PC-3 (cell line): Measurements from ENCODE around the gene CBS. TPM values are rescaled to one million over a fixed set of nuclear protein-coding genes. Genes with fewer than 3 reads are reported as not detected.

Source experiments
- ATAC-seq: fragments of 200-7000 bp; cut with Tn5 transposase; 2 replicates; pipeline ENCODE4 v1.9.1; 2020; ENCODE audit warnings: mild to moderate bottlenecking, moderate library complexity
- BruUV-seq: library from RNA; stranded (reverse); fragments of 400-500 nt; replicated peaks from 2 replicates; lab custom pipeline; 2021; lab: Mats Ljungman, UMichigan
- CTCF ChIA-PET: fragments of 300-600 bp; sonication (Branson Sonifier 250); formaldehyde crosslinking; loops from one replicate; lab custom pipeline; 2022; ENCODE audit warnings: antibody characterized with exemption; lab: Charles Lee
- POLR2A ChIA-PET: fragments of 300-600 bp; sonication (Branson Sonifier 250); formaldehyde crosslinking; loops from one replicate; lab custom pipeline; 2022; ENCODE audit warnings: antibody characterized with exemption; ENCODE audit not compliant: unreplicated experiment; lab: Charles Lee
- DNase-seq: peaks from one replicate; pipeline ENCODE4 v3.0.0-alpha.2; 2015
- H2AFZ ChIP-seq: fragments of 300-600 bp; sonication (generic); 2 replicates; pipeline ENCODE4 v1.6.0; 2016; ENCODE audit warnings: antibody characterized with exemption, low read length
- H3F3A ChIP-seq: fragments of 300-600 bp; sonication (generic); one replicate; pipeline ENCODE4 v1.6.0; 2017; ENCODE audit warnings: antibody characterized with exemption, low read length, control low read depth, mild to moderate bottlenecking; ENCODE audit not compliant: unreplicated experiment
- H3K27ac ChIP-seq: fragments of 300-600 bp; sonication (generic); 2 replicates; pipeline ENCODE4 v1.5.1; 2016; ENCODE audit warnings: mild to moderate bottlenecking, low read length
- H3K27me3 ChIP-seq: fragments of 300-600 bp; sonication (generic); 2 replicates; pipeline ENCODE4 v1.6.1; 2016; ENCODE audit warnings: low read length, mixed read lengths
- H3K36me3 ChIP-seq: fragments of 300-600 bp; sonication (generic); 2 replicates; pipeline ENCODE4 v1.6.1; 2016; ENCODE audit warnings: low read depth, mixed run types, low read length, mixed read lengths
- H3K4me1 ChIP-seq: fragments of 300-600 bp; sonication (generic); 2 replicates; pipeline ENCODE4 v1.5.1; 2016; ENCODE audit warnings: low read length; ENCODE audit not compliant: insufficient read depth
- H3K4me2 ChIP-seq: fragments of 300-600 bp; sonication (generic); 2 replicates; pipeline ENCODE4 v1.6.0; 2016; ENCODE audit warnings: low read length
- H3K4me3 ChIP-seq: fragments of 300-600 bp; sonication (generic); 2 replicates; pipeline ENCODE4 v1.5.1; 2016; ENCODE audit warnings: mild to moderate bottlenecking, low read length, mixed read lengths
- H3K79me2 ChIP-seq: fragments of 300-600 bp; sonication (generic); 2 replicates; pipeline ENCODE4 v1.6.1; 2017; ENCODE audit warnings: low read length, mixed read lengths
- H3K9ac ChIP-seq: fragments of 300-600 bp; sonication (generic); 2 replicates; pipeline ENCODE4 v1.6.0; 2016; ENCODE audit warnings: mild to moderate bottlenecking, low read length
- H3K9me2 ChIP-seq: fragments of 300-600 bp; sonication (generic); replicated peaks from 2 replicates; pipeline ENCODE4 v1.6.1; 2016; ENCODE audit warnings: mixed run types, low read length, mixed read lengths
- H3K9me3 ChIP-seq: fragments of 300-600 bp; sonication (generic); 2 replicates; pipeline ENCODE4 v1.6.1; 2016; ENCODE audit warnings: low read length, mixed read lengths
- H4K20me1 ChIP-seq: fragments of 300-600 bp; sonication (generic); 2 replicates; pipeline ENCODE4 v1.6.1; 2016; ENCODE audit warnings: low read length, mixed read lengths
- EZH2 ChIP-seq: fragments of 300-600 bp; sonication (generic); IDR thresholded peaks from one replicate; pipeline ENCODE4 v1.6.1; 2017; ENCODE audit warnings: antibody characterized with exemption, mild to moderate bottlenecking, low read length; ENCODE audit not compliant: unreplicated experiment
- EZH2phosphoT487 ChIP-seq: fragments of 300-600 bp; sonication (generic); IDR thresholded peaks from 2 replicates; pipeline ENCODE4 v1.6.1; 2018; ENCODE audit warnings: mild to moderate bottlenecking, antibody characterized with exemption, low read length, borderline replicate concordance
- intact Hi-C: fragments of 100-400 bp; cut with micrococcal nuclease; formaldehyde crosslinking; loops from 2 replicates; pipeline ENCODE4 v1.9.0; 2023
- total RNA-seq: library from RNA; depleted of rRNA; stranded (reverse); fragments of >200 nt; gene quantifications from 2 replicates; pipeline ENCODE4 v1.2.3, GENCODE V29; 2014
- TF ChIP-seq, protein P1 (sequence below): fragments of 300-600 bp; sonication (generic); conservative IDR thresholded peaks from 2 replicates; pipeline ENCODE4 v1.5.1; 2017; ENCODE audit warnings: antibody characterized with exemption, low read depth, mild to moderate bottlenecking, low read length

CBS gene
- total RNA-seq, 1 experiment from 2014 or later: 8.9 TPM

- ChIA-PET POLR2A (no interaction called here), CTCF (no interaction called here)
- Histone ChIP-seq H3K4me2 (no peak overlapping the region), H3K79me2 (no peaks in the 10 kb centered on the region), H3K9me2 (no peaks in the 10 kb centered on the region), H3K4me1 (peaks cover 16% of the 10 kb centered on the region), H3K4me3 (no peak overlapping the region), H3K9ac (no peak overlapping the region), H4K20me1 (no peaks in the 10 kb centered on the region), H3K27ac (no peak overlapping the region), H3K36me3 (peaks cover 9% of the 10 kb centered on the region; the same call in 1 of the 2 replicates), H3F3A (no peaks in the 10 kb centered on the region), H3K9me3 (no peaks in the 10 kb centered on the region), H2AFZ (no peak overlapping the region), H3K27me3 (no peaks in the 10 kb centered on the region)
- TF ChIP-seq EZH2 (no peak), EZH2phosphoT487 (no peak)
- TF ChIP-seq, protein P1, sequence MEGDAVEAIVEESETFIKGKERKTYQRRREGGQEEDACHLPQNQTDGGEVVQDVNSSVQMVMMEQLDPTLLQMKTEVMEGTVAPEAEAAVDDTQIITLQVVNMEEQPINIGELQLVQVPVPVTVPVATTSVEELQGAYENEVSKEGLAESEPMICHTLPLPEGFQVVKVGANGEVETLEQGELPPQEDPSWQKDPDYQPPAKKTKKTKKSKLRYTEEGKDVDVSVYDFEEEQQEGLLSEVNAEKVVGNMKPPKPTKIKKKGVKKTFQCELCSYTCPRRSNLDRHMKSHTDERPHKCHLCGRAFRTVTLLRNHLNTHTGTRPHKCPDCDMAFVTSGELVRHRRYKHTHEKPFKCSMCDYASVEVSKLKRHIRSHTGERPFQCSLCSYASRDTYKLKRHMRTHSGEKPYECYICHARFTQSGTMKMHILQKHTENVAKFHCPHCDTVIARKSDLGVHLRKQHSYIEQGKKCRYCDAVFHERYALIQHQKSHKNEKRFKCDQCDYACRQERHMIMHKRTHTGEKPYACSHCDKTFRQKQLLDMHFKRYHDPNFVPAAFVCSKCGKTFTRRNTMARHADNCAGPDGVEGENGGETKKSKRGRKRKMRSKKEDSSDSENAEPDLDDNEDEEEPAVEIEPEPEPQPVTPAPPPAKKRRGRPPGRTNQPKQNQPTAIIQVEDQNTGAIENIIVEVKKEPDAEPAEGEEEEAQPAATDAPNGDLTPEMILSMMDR: no peak
- no peak for ATAC-seq
- no TSS peak for BruUV-seq
- intact Hi-C loops: no loop called here
- DNase-seq: no peak
These were observed 45.9 kb downstream of the CBS start for GRCh38 chr21:43029785-43030184.

GRCh38 chr21:43027846-43028731, 47.5 kb downstream of the CBS start:
- Histone ChIP-seq H3K4me1 (no peaks in the 10 kb centered on the region), H3K4me2 (no peak overlapping the region), H3F3A (no peaks in the 10 kb centered on the region), H2AFZ (no peak overlapping the region), H3K27me3 (no peaks in the 10 kb centered on the region), H4K20me1 (no peaks in the 10 kb centered on the region), H3K4me3 (no peak overlapping the region), H3K9me2 (no peaks in the 10 kb centered on the region), H3K79me2 (no peaks in the 10 kb centered on the region), H3K9ac (no peak overlapping the region), H3K27ac (no peak overlapping the region), H3K36me3 (peaks cover 9% of the 10 kb centered on the region; the same call in 1 of the 2 replicates), H3K9me3 (no peaks in the 10 kb centered on the region)
- CTCF ChIA-PET: no interaction called here
- POLR2A ChIA-PET: no interaction called here
- intact Hi-C loops: no loop called here
- ATAC-seq (no peak), DNase-seq (no peak)
- TF ChIP-seq, protein P1: no peak
- no peak for TF ChIP-seq EZH2
- no peak for TF ChIP-seq EZH2phosphoT487
- no TSS peak for BruUV-seq

DNA sequence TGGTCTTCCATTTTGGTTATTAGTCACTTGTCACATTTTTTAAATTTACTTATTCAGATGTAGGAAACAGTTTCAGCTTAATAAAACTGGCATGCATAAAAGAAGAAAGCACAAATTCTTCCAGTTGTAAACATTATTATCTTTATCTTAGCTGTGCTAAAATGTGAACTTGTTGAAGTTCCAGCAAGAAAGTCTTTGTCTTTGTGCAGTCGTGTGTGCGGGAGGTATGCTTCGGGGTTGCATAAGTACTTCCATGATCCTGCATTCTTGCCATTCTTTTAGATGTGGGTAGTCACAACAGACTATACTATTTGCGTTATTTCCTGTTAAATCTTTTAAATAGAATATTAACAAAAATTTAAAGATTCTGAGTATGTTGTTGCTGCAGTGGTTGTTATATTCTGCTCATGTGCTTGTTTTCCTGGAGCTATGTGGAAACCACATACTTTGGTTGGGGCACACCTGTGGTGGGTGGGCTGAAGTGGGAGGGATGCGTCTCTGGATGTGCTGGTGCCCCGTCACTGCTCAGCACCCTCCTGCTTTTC, 49.9 kb downstream of the CBS start:
- Histone ChIP-seq H3K4me1 (no peaks in the 10 kb centered on the region), H3K9ac (no peak overlapping the region), H3K27ac (no peak overlapping the region), H3K27me3 (no peaks in the 10 kb centered on the region), H3K36me3 (peaks cover 14% of the 10 kb centered on the region; the same call in 1 of the 2 replicates), H2AFZ (no peak overlapping the region), H4K20me1 (no peaks in the 10 kb centered on the region), H3K4me3 (no peak overlapping the region), H3K9me2 (no peaks in the 10 kb centered on the region), H3K79me2 (no peaks in the 10 kb centered on the region), H3K9me3 (no peaks in the 10 kb centered on the region), H3F3A (no peaks in the 10 kb centered on the region), H3K4me2 (no peak overlapping the region)
- ATAC-seq (no peak), DNase-seq (no peak)
- intact Hi-C loops: no loop called here
- POLR2A ChIA-PET: no interaction called here
- CTCF ChIA-PET: no interaction called here
- TF ChIP-seq, protein P1: no peak
- TF ChIP-seq EZH2 (no peak), EZH2phosphoT487 (no peak)
- no TSS peak for BruUV-seq
